ENCODE data around the gene SLC14A1.
"Not testable (repeated sequence)": the region's sequence is repeated elsewhere in the genome, so short reads cannot be mapped to it uniquely, and the experiment has no call there.

The SLC14A1 gene

GRCh38 chr18:45724601-45725000 lies 620 bp downstream of the SLC14A1 start:
- DNase-seq = no peak

DNA sequence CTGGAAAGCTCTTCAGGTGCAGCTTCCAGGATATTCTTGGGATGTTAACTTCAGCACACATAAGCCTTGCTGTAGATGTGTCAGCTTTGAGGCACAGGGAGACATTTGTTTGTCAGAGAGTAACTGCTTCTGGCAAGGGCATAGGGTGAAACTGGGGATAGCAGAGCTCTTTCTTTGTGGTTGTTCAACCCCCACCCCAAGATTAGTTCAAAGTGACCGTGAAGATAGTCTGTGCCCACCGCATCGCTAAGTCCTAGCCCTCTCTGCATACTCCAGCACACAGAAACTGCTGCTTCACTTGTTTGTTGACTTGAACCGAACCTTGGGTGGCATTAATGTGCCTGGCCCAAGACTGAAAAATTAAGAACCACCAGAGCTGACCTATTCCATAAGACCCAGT lies 1.4 kb downstream of the SLC14A1 start:
- DNase-seq = no peak

GRCh38 chr18:45726603-45727002 lies 2.6 kb downstream of the SLC14A1 start:
- DNase-seq = no peak

GRCh38 chr18:45727068-45727467 lies 3.1 kb downstream of the SLC14A1 start:
- no peak for DNase-seq

DNA sequence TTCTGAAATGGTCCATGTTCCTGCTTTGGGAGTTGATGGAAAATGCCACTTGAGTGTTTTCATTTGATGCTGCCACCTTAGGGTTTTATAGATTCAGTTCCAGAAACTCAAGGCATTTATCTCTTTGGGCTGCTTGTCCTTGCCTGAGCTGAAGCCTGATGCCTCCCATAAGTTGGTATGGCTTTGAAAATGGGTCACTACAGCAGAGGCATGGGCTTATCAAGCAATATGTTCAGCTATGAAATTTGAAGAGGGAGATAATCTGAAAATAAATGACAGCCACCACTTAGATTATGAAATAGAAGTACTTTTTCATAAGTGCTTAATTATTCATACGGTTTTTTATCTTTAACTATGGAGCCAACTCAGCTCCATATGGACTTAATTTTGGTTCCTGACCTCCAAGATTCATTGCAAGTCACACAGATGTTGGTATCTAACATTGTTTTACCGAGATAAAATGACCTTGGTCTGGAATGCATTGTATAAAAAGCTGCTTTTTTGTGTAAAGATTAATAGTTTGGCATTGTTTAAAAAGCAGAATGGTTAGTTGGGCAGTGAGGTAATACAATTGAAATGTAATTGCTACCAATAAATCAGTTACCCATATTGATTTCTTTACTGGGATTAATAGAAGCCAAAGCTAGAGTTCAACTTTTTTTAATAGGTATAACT lies 4.5 kb downstream of the SLC14A1 start:
- no peak for DNase-seq

DNA sequence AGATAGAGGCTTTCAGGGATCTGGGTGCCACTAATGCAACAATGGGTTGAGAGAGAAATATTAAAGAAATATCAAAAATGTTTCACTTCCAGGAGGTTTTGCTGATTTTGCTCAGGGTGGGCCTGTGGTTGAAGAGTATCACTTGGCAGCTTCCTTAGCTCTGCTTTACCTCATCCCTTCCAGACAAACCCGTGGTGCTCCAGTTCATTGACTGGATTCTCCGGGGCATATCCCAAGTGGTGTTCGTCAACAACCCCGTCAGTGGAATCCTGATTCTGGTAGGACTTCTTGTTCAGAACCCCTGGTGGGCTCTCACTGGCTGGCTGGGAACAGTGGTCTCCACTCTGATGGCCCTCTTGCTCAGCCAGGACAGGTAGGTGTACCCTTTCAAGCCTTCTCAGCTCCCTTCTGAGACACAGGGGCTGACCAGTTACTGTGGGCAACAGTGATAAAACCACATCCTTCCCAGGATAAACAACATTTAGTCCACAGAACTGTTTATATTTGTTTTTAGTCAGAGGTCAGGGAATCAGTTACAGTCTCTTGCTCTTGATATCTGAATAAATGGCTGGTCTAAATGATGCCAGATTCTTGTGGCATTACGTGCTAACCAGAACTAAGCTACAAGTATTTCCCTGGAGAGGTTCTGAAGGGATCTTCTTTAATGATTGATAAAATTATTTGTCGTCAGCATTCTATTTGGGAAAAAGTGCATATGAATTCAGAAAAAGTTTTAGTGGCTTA lies 7.0 kb downstream of the SLC14A1 start:
- no peak for DNase-seq

GRCh38 chr18:45731716-45732115 lies 7.7 kb downstream of the SLC14A1 start:
- DNase-seq = no peak

DNA sequence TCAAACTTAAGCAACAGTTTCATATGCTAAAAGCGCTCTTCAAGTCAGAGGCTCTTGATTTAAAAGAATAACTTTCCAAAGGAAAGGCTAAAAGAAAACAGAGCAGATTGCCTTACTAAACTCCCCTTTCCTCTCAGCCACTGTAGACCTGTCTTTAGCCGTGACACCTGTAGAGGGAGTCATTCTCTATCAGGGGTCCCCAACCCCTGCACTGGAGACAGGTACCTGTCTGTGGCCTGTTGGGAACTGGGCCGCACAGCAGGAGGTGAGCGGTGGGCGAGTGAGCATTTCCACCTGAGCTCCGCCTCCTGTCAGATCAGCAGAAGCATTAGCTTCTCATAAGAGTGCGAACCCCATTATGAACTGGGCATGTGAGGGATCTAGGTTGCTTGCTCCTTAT lies 9.6 kb downstream of the SLC14A1 start:
- no peak for DNase-seq

DNA sequence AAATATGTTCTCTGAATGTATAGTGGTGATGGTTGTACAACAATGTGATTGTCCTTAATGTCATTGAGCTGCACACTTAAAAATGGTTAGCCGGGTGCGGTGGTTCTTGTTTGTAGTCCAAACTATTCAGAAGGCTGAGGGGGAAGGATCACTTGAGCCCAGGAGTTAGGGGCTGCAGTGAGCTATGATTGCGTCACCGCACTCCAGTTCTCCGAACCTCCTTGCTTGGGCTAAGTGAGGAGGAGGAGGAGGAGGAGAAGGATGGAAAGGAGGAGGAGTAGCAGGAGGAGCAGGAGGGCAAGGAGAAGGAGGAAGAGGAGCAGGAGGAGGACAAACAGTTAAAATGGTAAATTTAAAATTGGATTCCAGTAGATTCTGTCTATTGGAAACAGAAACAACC lies 10.5 kb downstream of the SLC14A1 start:
- no peak for DNase-seq

DNA sequence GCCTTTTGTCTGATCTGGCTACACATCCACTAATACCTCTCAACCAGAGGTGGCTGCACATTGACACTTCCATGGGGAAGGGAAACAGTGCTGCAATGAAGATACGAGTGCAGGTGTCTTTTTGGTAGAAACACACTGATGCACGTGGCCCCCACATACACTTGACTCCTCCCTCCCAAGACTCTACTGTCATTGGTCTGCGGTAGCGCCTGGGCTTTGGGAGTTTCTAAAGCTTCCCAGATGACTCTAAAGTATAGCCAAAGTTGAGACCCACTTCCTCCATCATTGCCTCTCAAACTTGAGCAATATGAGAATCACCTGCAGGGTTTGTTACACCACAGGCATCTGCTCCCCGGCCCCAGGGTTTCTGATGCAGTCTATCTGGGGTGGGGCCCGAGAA lies 11.0 kb downstream of the SLC14A1 start:
- DNase-seq = no peak

DNA sequence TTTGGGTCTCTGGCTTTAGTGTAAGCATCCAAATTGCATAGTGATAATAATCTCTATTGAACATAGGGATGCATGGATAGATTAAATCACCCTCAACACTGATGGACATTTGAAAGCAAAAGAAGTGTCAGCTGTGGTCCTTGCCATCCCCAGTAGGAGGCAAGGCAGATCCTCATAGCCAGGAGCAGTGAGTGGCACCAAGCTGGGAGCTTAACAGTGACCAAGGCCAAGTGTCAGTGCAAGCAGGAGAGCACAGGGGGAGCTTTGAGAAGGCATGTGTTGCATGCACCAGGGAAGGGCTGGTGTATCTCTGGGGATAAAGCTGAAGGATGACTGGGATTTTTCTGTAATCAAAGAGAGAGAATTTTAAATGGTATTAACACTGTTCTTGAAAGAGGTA lies 14.7 kb downstream of the SLC14A1 start:
- no peak for DNase-seq

GRCh38 chr18:45739268-45739667 lies 15.3 kb downstream of the SLC14A1 start:
- no peak for DNase-seq

DNA sequence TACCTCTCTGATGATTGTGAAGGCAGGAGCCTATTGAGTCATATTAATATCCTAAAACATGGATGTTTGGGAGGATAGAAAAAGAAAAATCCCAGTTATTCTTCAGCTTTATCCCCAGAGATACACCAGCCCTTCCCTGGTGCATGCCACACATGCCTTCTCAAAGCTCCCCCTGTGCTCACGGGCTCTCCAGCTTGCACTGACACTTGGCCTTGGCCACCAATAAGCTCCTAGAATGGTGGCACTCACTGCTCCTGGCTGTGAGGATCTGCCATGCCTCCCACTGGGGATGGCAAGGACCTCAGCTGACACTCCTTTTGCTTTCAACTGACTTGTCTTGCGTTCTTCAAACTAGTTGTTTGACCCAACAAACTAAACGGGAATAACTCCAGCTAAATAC lies 15.9 kb downstream of the SLC14A1 start:
- DNase-seq = no peak

- DNase-seq = no peak
Observed at GRCh38 chr18:45741056-45741455, 17.1 kb downstream of the SLC14A1 start.

- DNase-seq = peak; percentile 11
Observed at GRCh38 chr18:45745817-45746461, 22.0 kb downstream of the SLC14A1 start.

- no peak for DNase-seq
Observed at GRCh38 chr18:45748501-45748900, 24.5 kb downstream of the SLC14A1 start.

- no peak for DNase-seq
Observed at GRCh38 chr18:45749918-45750689, 26.1 kb downstream of the SLC14A1 start.

GRCh38 chr18:45751766-45752165 lies 27.8 kb downstream of the SLC14A1 start:
- no peak for DNase-seq

- no peak for DNase-seq
Observed at GRCh38 chr18:45752681-45753080, 28.7 kb downstream of the SLC14A1 start.

- no peak for DNase-seq
Observed at GRCh38 chr18:45753286-45753685, 29.3 kb downstream of the SLC14A1 start.

DNA sequence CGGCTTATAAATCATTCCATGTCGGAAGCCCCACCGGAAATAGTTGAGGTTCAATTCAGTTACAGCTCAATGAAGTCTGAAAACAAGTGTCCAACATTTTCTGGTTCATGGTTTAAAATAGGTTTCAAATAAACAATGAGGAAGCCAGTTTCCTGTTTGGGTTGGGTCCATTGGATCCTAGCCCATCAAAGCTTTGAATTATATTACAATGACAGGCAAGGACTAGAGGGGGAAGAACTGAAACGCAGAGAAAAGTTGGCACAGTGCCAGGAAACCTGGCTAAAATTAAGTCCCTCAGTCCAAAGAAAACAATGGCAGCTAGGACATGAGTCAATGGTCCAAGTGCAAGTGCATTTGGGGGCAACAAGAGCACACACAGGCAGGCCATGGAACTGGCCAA lies 32.0 kb downstream of the SLC14A1 start:
- DNase-seq = no peak

GRCh38 chr18:45757005-45757404 lies 33.0 kb downstream of the SLC14A1 start:
- no peak for DNase-seq

DNA sequence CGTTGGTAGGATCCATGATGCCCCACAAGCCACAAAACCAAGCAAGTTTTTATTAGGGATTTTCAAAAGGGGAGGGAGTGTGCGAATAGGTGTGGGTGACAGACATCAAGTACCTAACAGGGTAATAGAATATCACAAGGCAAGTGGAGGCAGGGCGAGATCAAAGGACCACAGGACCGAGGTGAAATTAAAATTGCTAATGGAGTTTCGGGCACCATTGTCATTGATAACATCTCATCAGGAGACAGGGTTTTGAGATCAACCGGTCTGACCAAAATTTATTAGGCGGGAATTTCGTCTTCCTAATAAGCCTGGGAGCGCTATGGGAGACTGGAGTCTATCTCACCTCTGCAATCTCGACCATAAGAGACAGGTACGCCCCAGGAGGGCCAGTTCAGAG lies 33.7 kb downstream of the SLC14A1 start:
- not testable (repeated sequence) for DNase-seq

All from DMS79 (cell line).